ENCODE data around the gene NPIPB12.
"Not testable (repeated sequence)": the region's sequence is repeated elsewhere in the genome, so short reads cannot be mapped to it uniquely, and the experiment has no call there.

The NPIPB12 gene

DNA sequence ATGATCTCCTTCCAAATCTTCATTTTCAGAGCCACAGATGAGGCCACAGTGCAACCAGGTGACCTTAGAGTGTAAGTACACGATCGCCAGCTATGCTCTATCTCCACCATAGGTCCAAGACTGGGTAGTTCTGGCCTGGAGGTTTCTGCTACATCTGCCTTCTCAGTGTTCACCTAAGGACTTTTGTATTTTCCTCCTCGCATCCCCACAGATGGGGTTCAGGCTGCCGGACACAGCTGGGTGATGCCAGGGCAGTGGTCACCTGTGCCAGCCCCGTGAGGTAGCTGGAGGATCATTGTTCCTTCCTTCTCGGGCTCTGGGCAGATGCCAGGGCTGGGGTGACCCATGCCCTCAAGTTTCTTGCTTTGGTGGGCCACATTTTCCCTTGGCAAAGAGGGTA lies at the start of gene NPIPB12:
TSS of gene NPIPB12 (minus strand) at position 101 of the 400 bp plus-strand sequence.
- not testable (repeated sequence) for DNase-seq

GRCh38 chr16:29521520-29521919 lies 15.3 kb upstream of the NPIPB12 start:
- DNase-seq = not testable (repeated sequence)

DNA sequence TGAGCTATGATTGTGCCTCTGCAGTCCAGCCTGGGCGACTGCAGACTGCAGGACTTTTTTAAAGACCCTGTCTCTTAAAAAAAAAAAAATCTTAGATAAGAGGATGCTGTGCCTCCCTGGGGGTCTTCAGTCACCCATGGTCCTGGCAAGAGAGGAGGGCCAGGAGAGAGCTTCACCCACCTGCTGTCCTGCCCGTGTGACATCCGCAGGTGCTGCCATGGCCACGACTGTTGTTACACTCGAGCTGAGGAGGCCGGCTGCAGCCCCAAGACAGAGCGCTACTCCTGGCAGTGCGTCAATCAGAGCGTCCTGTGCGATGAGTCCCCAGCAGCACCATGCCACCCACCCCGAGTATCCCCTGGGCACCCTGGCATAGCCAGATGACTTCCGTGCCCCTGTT lies 23.9 kb downstream of the NPIPB12 start:
- not testable (repeated sequence) for DNase-seq

- not testable (repeated sequence) for DNase-seq
Measured at GRCh38 chr16:29472065-29472464, 34.1 kb downstream of the NPIPB12 start.

- not testable (repeated sequence) for DNase-seq
Measured at GRCh38 chr16:29469660-29470059, 36.5 kb downstream of the NPIPB12 start.

GRCh38 chr16:29467654-29468366 lies 38.4 kb downstream of the NPIPB12 start:
- DNase-seq = not testable (repeated sequence)

DNA sequence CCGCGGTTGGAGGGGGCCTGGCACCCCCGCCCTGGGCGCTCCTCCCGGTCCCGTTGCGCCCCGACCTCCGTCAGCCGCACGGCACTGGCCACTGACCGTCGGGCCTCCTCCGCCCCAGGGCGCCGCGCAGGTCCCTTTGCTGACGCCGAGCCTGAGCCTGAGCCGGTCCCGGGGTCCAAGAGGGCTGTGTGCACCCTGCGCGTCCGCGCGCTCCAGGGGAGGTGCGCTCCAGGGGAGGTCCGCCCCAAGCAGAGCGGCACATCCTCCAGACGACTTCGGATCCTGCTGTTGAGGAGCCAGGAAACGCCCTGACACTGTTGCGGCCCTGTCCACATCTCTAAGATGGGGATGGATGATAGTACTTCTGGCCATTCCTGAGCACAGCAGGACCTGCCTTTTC lies 39.3 kb downstream of the NPIPB12 start:
- DNase-seq = not testable (repeated sequence)

GRCh38 chr16:29465985-29466824 lies 40.0 kb downstream of the NPIPB12 start:
- DNase-seq = not testable (repeated sequence)

DNA sequence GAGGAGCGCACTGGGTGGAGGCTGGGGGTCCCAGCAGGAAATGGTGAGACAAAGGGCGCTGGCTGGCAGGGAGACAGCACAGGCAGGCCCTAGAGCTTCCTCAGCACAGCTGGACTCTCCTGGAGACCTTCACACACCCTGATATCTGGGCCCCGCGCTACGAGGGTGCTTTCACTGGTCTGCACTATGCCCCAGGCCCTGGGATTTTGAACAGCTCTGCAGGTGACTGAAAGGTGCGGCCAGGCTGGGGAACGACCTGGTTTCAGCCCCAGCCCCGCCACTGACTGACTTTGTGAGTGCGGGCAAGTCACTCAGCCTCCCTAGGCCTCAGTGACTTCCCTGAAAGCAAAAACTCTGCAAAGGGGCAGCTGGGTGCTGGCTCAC lies 45.6 kb downstream of the NPIPB12 start:
- DNase-seq = not testable (repeated sequence)

- not testable (repeated sequence) for DNase-seq
Measured at GRCh38 chr16:29459706-29460646, 46.2 kb downstream of the NPIPB12 start, which contains the start of gene SULT1A4. Gene SULT1A4 (plus strand): TSS chr16:29459913. CDS start chr16:29461386, 1,473 bp downstream.

- not testable (repeated sequence) for DNase-seq
Measured at GRCh38 chr16:29457660-29458059, 48.5 kb downstream of the NPIPB12 start.

DNA sequence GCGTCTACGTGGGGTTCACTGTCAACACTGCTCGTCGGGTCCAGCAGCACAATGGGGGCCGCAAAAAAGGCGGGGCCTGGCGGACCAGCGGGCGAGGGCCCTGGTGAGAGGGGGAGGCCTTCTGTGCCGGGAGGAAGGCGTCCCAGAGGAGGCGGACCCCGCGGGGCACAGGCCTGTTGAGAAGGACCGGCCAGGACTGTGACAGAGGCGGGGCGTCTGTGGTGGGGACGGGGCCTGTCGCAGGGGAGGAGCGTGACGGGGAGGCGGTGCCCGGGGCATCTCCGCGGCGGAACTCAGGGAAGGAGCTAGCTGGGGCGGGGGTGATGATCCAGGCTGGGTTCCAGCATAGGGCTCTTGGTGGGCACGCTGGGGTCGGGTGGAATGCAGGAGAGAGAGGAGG lies 51.4 kb downstream of the NPIPB12 start:
- DNase-seq = not testable (repeated sequence)

GRCh38 chr16:29454269-29454668 lies 51.9 kb downstream of the NPIPB12 start, which contains the start of the genes BOLA2 and SLX1B:
Gene BOLA2 (minus strand): TSS chr16:29454351. CDS start chr16:29454253, 98 bp downstream.
Gene SLX1B (plus strand): TSS chr16:29454533.
- not testable (repeated sequence) for DNase-seq

GRCh38 chr16:29453754-29454153 lies 52.5 kb downstream of the NPIPB12 start:
- DNase-seq = not testable (repeated sequence)

Measured in NCI-H510A (cell line).